Measurements from ENCODE around the gene LMAN2L. TPM values are rescaled to one million over a fixed set of nuclear protein-coding genes. Genes with fewer than 3 reads are reported as not detected.

The LMAN2L gene
- polyA plus RNA-seq, 1 experiment = 35.1 TPM

DNA sequence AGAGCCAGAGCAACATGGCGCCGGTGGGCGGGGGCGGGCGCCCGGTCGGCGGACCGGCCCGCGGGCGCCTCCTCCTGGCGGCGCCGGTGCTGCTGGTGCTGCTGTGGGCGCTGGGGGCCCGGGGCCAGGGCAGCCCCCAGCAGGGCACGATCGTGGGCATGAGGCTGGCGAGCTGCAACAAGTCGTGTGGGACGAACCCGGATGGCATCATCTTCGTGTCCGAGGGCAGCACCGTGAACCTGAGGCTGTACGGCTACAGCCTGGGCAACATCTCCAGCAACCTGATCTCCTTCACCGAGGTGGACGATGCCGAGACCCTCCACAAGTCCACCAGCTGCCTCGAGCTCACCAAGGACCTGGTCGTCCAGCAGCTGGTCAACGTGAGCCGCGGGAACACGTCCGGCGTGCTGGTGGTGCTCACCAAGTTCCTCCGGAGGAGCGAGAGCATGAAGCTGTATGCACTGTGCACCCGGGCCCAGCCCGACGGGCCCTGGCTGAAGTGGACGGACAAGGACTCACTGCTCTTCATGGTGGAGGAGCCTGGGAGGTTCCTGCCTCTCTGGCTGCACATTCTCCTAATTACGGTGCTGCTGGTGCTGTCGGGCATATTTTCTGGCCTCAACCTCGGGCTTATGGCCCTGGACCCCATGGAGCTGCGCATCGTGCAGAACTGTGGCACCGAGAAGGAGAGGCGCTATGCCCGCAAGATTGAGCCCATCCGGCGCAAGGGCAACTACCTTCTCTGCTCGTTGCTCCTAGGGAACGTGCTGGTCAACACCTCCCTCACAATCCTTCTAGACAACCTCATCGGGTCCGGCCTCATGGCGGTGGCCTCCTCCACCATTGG is 21.3 kb upstream of the LMAN2L start:
- Histone ChIP-seq H3K27me3 (ENCODE audit: control insufficient read depth, insufficient read depth, low read length) (no peaks in the 10 kb centered on the region), H3K9me3 (ENCODE audit: control insufficient read depth, insufficient read depth, low read length) (peaks cover 5% of the 10 kb centered on the region; the same call in 1 of the 2 replicates), H3K4me3 (ENCODE audit: low read depth, low read length) (peak overlapping the region; percentile 82), H3K27ac (ENCODE audit: low read depth, low read length) (peak overlapping the region; percentile 47)
- no peak for DNase-seq (ENCODE audit: low read depth, low spot score)
- TF ChIP-seq, protein P1, sequence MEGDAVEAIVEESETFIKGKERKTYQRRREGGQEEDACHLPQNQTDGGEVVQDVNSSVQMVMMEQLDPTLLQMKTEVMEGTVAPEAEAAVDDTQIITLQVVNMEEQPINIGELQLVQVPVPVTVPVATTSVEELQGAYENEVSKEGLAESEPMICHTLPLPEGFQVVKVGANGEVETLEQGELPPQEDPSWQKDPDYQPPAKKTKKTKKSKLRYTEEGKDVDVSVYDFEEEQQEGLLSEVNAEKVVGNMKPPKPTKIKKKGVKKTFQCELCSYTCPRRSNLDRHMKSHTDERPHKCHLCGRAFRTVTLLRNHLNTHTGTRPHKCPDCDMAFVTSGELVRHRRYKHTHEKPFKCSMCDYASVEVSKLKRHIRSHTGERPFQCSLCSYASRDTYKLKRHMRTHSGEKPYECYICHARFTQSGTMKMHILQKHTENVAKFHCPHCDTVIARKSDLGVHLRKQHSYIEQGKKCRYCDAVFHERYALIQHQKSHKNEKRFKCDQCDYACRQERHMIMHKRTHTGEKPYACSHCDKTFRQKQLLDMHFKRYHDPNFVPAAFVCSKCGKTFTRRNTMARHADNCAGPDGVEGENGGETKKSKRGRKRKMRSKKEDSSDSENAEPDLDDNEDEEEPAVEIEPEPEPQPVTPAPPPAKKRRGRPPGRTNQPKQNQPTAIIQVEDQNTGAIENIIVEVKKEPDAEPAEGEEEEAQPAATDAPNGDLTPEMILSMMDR (IDR thresholded peaks at IDR 0.05; ENCODE audit: low read depth, low read length) = peak; percentile 41
- ChIA-PET POLR2A (interaction anchor here (0.6 to 1.1 kb wide), 6 partner anchors 14 to 488 kb away, joined by 3 to 5 read pairs (median 4); partner anchors contain the start of gene KANSL3), CTCF (interaction anchor here (0.6 to 2.8 kb wide), 11 partner anchors 13 to 157 kb away, joined by 3 to 16 read pairs (median 3); no protein-coding TSS in a partner anchor)

DNA sequence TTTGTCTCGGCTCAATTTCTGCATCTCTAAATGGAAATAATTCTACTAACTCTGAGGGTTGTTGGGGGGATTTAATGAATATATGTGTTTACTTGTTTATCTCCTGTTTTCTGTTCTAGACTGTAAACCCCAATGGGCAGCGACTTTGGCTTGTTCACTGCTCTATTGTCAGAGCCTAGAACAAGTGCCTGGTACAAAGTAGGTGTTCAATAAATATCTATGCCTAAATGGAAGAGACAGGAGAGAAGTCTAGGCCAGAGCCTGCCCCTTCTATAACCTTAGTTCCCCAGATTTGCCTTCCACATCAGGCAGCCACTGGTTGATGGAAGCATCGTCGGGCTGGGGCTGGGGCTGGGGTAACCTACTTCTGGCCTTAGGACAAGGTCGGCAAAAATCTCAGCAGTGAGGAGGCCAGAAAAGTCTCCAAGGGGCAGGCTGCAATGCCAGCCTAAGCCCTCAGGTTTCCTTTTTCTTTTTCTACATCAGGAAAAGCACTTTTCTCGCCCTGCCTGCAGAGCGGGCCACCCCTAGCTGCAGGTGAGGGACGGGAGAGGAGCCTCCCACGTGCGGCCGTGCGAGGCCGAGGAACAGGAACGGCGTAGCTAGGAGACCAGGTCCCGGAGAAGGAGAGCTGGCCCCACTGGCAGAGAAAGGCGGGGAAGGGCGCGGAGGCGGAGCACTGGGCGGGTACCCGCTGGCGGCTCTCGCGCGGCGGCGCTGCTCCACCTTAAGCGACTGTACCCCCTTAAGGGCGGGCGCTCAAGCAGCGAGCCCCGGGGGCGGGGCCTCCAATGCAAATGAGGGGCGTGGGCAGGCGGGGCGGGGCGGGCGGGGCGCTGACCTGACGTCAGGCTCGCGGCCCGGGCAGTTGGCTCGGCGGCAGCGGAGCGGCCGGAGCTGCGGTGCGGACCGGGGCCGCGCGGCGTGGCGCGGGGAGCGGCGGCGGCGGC is 20.4 kb upstream of the LMAN2L start, which contains the start of gene CNNM4:
Gene CNNM4 (plus strand): TSS at position 867 of the 950 bp plus-strand sequence. CDS start 98 bp downstream, outside the sequence.
- Histone ChIP-seq H3K27me3 (ENCODE audit: control insufficient read depth, insufficient read depth, low read length) (no peaks in the 10 kb centered on the region), H3K9me3 (ENCODE audit: control insufficient read depth, insufficient read depth, low read length) (peaks cover 5% of the 10 kb centered on the region; the same call in 1 of the 2 replicates), H3K27ac (ENCODE audit: low read depth, low read length) (peak within 1 kb of the TSS; percentile 47), H3K4me3 (ENCODE audit: low read depth, low read length) (peak within 1 kb of the TSS; percentile 82)
- TF ChIP-seq, protein P1 (IDR thresholded peaks at IDR 0.05; ENCODE audit: low read depth, low read length) = peak; percentile 9; the same call in 1 of the 2 replicates
- ChIA-PET POLR2A (interaction anchor here (0.6 to 1.0 kb wide), 10 partner anchors 16 to 767 kb away, joined by 3 to 13 read pairs (median 4); partner anchors contain the start of gene KANSL3), CTCF (interaction anchor here (0.6 to 2.8 kb wide), 8 partner anchors 14 to 134 kb away, joined by 3 to 16 read pairs (median 5); no protein-coding TSS in a partner anchor)
- DNase-seq (ENCODE audit: low read depth, low spot score) = peak; percentile 66

DNA sequence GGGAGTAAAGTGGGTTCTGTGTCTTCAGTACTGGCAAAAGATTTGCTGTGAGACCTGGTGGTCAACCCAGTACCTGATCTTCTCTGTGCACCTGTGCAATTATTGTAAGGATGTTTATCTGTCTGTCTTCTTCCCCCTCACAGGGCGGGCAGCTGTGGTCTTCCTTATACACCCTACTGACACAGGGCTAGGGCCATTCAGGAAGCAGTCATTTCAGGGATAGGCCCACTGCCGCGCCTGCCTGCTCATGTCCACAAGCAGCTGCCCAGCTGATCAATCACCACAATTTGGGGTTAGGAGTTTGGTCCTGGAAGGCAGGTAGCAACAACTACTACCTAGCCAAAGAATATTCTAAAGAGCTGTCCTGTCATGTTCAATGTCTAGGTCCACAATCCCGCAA is 19.7 kb upstream of the LMAN2L start:
- TF ChIP-seq, protein P1 (IDR thresholded peaks at IDR 0.05; ENCODE audit: low read depth, low read length) = no peak
- Histone ChIP-seq H3K27ac (ENCODE audit: low read depth, low read length) (no peak overlapping the region), H3K4me3 (ENCODE audit: low read depth, low read length) (no peak overlapping the region), H3K9me3 (ENCODE audit: control insufficient read depth, insufficient read depth, low read length) (peaks cover 5% of the 10 kb centered on the region; the same call in 1 of the 2 replicates), H3K27me3 (ENCODE audit: control insufficient read depth, insufficient read depth, low read length) (no peaks in the 10 kb centered on the region)
- no peak for DNase-seq (ENCODE audit: low read depth, low spot score)
- POLR2A ChIA-PET = interaction anchor here (0.6 kb wide), 1 partner anchor 348 kb away, joined by 12 read pairs; no protein-coding TSS in a partner anchor
- CTCF ChIA-PET = no interaction called here

DNA sequence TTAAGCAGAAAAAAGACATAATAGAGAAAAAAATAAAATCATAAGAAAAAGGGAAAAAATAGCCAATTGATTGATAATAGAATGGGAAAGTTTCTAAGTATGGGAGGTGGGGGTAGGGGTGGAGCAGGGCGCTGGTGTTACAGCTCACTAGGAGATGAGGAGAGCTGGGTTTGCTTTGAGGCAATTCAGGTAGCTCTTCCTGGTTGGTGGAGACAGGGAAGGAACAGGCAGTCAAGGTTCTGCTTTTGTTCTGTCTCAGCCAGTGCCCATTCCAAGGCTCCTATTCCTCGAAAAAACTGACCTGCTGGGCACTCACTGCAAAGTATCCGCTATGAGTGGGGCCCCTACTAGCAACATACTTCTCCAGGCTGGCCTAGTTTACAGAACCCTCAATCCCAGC is 19.1 kb upstream of the LMAN2L start:
- no peak for DNase-seq (ENCODE audit: low read depth, low spot score)
- Histone ChIP-seq H3K4me3 (ENCODE audit: low read depth, low read length) (no peak overlapping the region), H3K27me3 (ENCODE audit: control insufficient read depth, insufficient read depth, low read length) (no peaks in the 10 kb centered on the region), H3K27ac (ENCODE audit: low read depth, low read length) (no peak overlapping the region), H3K9me3 (ENCODE audit: control insufficient read depth, insufficient read depth, low read length) (peaks cover 5% of the 10 kb centered on the region; the same call in 1 of the 2 replicates)
- TF ChIP-seq, protein P1 (IDR thresholded peaks at IDR 0.05; ENCODE audit: low read depth, low read length) = no peak
- CTCF ChIA-PET = no interaction called here
- POLR2A ChIA-PET = interaction anchor here (0.6 kb wide), 1 partner anchor 347 kb away, joined by 12 read pairs; no protein-coding TSS in a partner anchor
